Activated T-cell treated with anti-CD3 and anti-CD28 coated beads, Interleukin-2, amount 50 U/mL, for 24 hours (primary cell): ENCODE measurements around the gene CTIF.

Source experiments
- DNase-seq: peaks from one replicate; pipeline ENCODE4 v3.0.0-alpha.2; 2020
- H3K27ac Mint-ChIP-seq: 2 replicates; pipeline ENCODE4 v1.8.0; 2020; ENCODE audit warnings: mild to moderate bottlenecking, mixed read lengths
- H3K27me3 Mint-ChIP-seq: 2 replicates; pipeline ENCODE4 v1.8.0; 2020; ENCODE audit warnings: mixed read lengths
- H3K36me3 Mint-ChIP-seq: 2 replicates; pipeline ENCODE4 v1.8.0; 2020; ENCODE audit warnings: low read depth, mixed read lengths
- H3K4me1 Mint-ChIP-seq: 2 replicates; pipeline ENCODE4 v1.8.0; 2020; ENCODE audit warnings: low read depth, mixed read lengths
- H3K4me3 Mint-ChIP-seq: 2 replicates; pipeline ENCODE4 v1.8.0; 2020; ENCODE audit warnings: mild to moderate bottlenecking, moderate library complexity, mixed read lengths
- H3K9me3 Mint-ChIP-seq: 2 replicates; pipeline ENCODE4 v1.8.0; 2020; ENCODE audit warnings: mixed read lengths

CTIF gene

DNA sequence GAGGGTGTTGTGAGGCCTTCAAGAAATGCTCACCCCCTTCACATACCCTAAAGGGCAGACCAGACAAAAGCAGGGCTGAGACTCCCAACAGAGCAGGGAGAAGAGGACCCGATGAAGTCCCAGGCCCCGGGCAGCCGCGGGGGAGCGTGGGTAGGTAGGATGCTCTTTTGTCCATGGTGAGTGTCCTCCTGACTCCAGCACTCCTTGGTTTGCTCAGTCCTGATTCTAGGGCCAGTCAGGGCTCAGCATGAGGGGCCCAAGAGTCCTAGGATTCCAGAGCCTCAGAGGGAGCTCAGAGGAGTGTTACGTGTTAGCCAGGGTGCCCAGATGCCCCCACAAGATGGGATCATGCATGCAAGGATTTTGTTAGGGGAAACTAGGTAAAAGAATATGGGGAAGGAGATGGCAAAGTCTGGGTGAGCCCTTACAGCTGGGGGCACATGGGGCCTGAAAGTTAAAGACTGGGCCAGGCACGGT is 347.1 kb downstream of the CTIF start:
- no peak for DNase-seq
- Mint-ChIP-seq H3K27ac (no peak overlapping the region), H3K4me1 (no peaks in the 10 kb centered on the region), H3K36me3 (no peaks in the 10 kb centered on the region), H3K27me3 (no peaks in the 10 kb centered on the region), H3K4me3 (no peak overlapping the region), H3K9me3 (no peaks in the 10 kb centered on the region)

DNA sequence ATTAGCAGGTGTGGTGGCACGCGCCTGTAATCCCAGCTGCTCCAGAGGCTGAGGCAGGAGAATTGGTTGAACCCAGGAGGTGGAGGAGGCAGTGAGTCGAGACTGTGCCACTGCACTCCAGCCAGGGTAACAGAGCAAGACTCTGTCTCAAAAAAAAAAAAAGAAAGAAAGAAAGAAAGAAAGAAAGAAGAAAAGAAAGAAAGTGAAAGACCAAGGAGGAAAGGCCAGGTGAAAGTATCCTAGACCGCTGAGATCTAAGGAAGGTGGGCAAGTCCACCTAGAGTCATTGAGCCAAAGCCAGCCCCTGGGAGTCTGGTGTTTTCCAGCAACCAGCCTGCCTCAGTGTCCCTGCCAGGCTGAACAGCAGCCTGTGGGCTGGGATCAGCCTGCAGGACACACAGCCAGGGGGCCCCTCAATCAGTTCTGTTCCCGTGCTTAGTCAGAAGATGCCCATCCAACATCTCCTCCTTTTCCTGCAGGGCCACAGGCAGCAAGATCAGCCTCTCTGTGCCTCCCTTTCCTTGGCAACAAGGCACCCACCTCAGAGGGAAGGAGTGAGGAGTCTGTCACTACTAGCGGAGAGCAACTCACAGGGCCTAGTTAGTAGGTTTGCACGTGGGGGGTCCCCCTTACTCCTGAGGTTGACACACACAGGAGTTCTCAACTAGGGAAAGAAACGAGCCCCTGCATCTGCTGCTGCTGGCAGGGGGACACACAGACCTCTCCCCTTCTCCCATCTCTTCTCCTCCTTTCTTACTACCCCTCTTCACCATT is 347.9 kb downstream of the CTIF start:
- no peak overlapping the region for H3K27ac Mint-ChIP-seq
- DNase-seq: no peak
- no peak overlapping the region for H3K4me3 Mint-ChIP-seq
- H3K9me3 Mint-ChIP-seq: no peaks in the 10 kb centered on the region
- H3K36me3 Mint-ChIP-seq: no peaks in the 10 kb centered on the region
- H3K4me1 Mint-ChIP-seq: no peaks in the 10 kb centered on the region
- no peaks in the 10 kb centered on the region for H3K27me3 Mint-ChIP-seq

GRCh38 chr18:48887294-48887904 is 348.6 kb downstream of the CTIF start:
- Mint-ChIP-seq H3K27me3 (no peaks in the 10 kb centered on the region), H3K4me3 (no peak overlapping the region), H3K4me1 (no peaks in the 10 kb centered on the region), H3K36me3 (no peaks in the 10 kb centered on the region), H3K27ac (no peak overlapping the region), H3K9me3 (no peaks in the 10 kb centered on the region)
- no peak for DNase-seq

- no peak for DNase-seq
- no peaks in the 10 kb centered on the region for H3K36me3 Mint-ChIP-seq
- no peak overlapping the region for H3K4me3 Mint-ChIP-seq
- H3K4me1 Mint-ChIP-seq: no peaks in the 10 kb centered on the region
- H3K9me3 Mint-ChIP-seq: no peaks in the 10 kb centered on the region
- no peak overlapping the region for H3K27ac Mint-ChIP-seq
- no peaks in the 10 kb centered on the region for H3K27me3 Mint-ChIP-seq
These were observed 349.3 kb downstream of the CTIF start for GRCh38 chr18:48887905-48888772.

- Mint-ChIP-seq H3K27ac (no peak overlapping the region), H3K36me3 (no peaks in the 10 kb centered on the region), H3K9me3 (no peaks in the 10 kb centered on the region), H3K27me3 (no peaks in the 10 kb centered on the region), H3K4me3 (no peak overlapping the region), H3K4me1 (no peaks in the 10 kb centered on the region)
- DNase-seq: no peak
These were observed 349.9 kb downstream of the CTIF start for GRCh38 chr18:48888773-48889080.

DNA sequence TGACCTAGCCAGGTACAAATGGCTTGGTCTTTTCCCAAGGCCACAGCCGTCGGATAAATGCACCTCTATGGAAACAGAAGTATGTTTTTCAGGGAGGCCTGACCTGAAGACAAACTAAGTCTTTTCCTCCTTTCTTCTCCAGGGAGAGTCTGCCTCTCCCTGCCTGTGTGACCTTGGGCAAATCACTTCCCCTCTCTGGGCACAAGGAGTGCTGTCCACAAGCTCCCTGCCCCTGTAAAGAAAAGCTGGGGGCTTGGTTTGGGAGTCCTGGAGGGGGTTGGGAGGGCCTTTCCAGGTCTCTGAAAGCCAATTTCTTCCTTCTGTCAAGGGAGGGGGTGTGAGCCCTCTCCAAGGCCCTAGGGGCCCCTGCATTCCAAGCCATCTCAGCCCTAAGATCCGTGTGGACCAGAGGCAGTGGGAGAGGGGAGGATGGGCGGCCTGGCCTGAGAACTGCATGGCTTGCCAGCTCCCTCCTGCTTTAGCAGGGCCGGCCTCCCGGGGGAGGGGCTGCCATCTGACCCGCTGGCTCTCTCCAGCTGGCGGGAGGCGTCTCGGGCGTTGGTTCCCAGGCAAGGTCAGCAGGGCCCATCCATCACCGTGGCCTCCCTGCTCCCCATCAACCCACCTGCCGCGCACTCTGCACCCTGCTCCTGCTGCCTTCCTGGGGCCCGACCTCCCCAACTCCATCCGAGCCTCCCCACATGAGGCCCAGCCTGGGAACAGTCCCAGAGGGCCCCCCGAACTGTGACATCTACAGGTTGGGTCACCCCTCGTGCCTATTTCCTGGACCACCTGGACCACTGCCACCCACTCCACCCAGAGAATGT is 350.5 kb downstream of the CTIF start:
- Mint-ChIP-seq H3K9me3 (no peaks in the 10 kb centered on the region), H3K27ac (no peak overlapping the region), H3K27me3 (no peaks in the 10 kb centered on the region), H3K4me3 (no peak overlapping the region), H3K4me1 (no peaks in the 10 kb centered on the region), H3K36me3 (no peaks in the 10 kb centered on the region)
- no peak for DNase-seq

- DNase-seq: no peak
- Mint-ChIP-seq H3K27ac (no peak overlapping the region), H3K27me3 (no peaks in the 10 kb centered on the region), H3K4me1 (no peaks in the 10 kb centered on the region), H3K9me3 (no peaks in the 10 kb centered on the region), H3K4me3 (no peak overlapping the region), H3K36me3 (no peaks in the 10 kb centered on the region)
These were observed 351.3 kb downstream of the CTIF start for GRCh38 chr18:48889981-48890762.

DNA sequence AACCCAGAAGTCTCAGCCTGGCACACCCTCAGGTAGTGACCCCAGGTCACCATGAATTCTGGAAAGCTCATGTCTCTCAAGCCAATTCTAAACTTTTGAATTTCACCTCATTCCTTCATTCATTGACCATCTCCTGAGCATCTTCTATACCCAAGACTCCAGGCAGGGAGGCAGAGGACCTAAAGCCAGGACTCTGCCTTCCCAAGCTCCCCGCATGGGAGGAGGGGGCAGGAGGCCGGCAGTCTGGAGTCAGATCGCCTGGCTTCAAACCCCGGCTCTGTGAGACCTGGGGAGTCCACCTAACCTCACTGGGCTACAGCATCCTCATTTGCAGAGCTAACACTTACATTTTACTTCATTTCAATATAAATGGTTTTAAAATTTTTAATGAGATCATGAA is 352.9 kb downstream of the CTIF start:
- Mint-ChIP-seq H3K36me3 (no peaks in the 10 kb centered on the region), H3K9me3 (no peaks in the 10 kb centered on the region), H3K4me3 (no peak overlapping the region), H3K27me3 (no peaks in the 10 kb centered on the region), H3K4me1 (peaks cover 1% of the 10 kb centered on the region), H3K27ac (no peak overlapping the region)
- no peak for DNase-seq

- H3K27ac Mint-ChIP-seq: no peak overlapping the region
- no peaks in the 10 kb centered on the region for H3K27me3 Mint-ChIP-seq
- DNase-seq: no peak
- peaks cover 1% of the 10 kb centered on the region for H3K4me1 Mint-ChIP-seq
- no peak overlapping the region for H3K4me3 Mint-ChIP-seq
- H3K9me3 Mint-ChIP-seq: no peaks in the 10 kb centered on the region
- H3K36me3 Mint-ChIP-seq: no peaks in the 10 kb centered on the region
These were observed 353.5 kb downstream of the CTIF start for GRCh38 chr18:48892146-48892855.

DNA sequence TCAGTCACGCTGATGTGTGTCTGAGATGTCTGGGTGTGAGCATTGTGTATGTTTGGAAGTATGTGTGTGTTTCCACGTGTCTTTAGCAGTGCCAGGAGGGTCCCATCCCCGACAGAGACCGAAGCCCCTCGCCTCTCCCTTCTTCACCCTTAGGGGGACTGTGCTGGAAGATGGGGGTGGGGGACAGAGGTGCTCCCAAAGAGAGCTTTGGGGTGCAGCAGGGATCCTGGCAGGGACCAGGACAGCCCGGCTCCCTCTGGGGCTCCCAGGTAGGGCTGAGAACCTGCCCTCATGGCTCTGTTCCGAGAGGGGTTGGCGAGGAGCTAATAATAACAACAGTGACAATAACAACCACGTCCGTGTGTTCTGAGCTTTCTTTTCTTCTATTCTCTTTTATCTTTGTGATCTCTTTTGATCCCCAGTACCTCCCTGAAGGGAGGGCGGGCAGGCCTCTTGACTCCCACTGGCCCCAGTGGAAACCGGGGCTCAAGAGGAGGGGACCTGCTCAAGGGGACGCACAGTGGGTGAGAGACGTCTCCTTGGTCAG is 354.3 kb downstream of the CTIF start:
- Mint-ChIP-seq H3K4me3 (no peak overlapping the region), H3K27ac (no peak overlapping the region), H3K9me3 (no peaks in the 10 kb centered on the region), H3K36me3 (no peaks in the 10 kb centered on the region), H3K27me3 (no peaks in the 10 kb centered on the region), H3K4me1 (peaks cover 1% of the 10 kb centered on the region)
- no peak for DNase-seq

DNA sequence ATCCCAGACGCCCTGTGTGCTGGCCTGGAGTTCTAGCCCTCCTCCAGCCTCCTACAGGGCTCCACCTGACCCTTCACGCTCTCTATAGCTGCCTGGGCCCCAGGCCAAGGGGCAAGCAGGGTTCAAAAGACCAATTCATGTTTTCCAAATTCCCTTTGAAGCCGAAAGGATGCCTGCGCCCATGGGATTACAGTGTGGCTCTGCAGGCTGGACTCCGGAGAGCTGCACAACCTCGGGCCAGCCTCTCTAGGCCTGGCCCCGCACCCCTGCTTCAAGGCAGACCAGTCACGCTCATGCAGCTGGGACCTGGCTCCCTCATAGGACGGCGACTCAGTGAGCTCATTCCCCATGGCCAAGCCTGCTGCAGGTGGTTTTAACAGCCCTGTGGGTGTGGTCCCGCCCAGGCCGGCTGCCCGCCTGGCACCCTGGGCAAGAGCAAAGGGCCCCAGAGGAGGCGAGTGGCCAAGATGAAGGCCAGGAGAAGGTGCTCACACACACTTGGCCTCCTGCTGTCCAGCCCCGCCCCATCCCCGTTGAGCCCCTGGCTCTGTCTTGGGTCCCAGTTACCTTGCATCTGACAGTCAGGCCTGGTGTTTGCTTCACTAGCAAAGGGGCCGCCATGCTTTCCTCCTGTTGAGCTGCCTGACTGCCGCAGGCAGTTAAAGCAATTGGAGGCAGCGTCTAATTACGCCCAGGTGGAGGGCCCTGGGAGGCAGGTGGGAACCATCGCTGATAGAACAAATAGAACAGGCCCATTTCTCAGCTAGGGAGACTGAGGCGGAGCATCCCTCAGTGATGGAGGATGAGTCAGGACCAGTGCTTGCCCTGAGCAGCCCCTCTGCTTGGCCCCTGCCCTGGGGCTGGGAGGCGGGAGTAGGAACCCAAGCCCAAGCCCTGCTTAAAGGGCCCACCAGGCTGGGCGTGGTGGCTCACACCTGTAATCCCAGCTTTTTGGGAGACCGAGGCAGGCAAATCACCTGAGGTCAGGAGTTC is 355.1 kb downstream of the CTIF start:
- no peak for DNase-seq
- H3K36me3 Mint-ChIP-seq: no peaks in the 10 kb centered on the region
- peaks cover 1% of the 10 kb centered on the region for H3K4me1 Mint-ChIP-seq
- no peaks in the 10 kb centered on the region for H3K27me3 Mint-ChIP-seq
- no peak overlapping the region for H3K27ac Mint-ChIP-seq
- no peaks in the 10 kb centered on the region for H3K9me3 Mint-ChIP-seq
- H3K4me3 Mint-ChIP-seq: no peak overlapping the region

- H3K27ac Mint-ChIP-seq: no peak overlapping the region
- no peaks in the 10 kb centered on the region for H3K27me3 Mint-ChIP-seq
- peaks cover 7% of the 10 kb centered on the region for H3K4me1 Mint-ChIP-seq
These were observed 356.0 kb downstream of the CTIF start for GRCh38 chr18:48894799-48895346.

More at GRCh38 chr18:48894799-48895346, 356.0 kb downstream of the CTIF start:
- Mint-ChIP-seq H3K4me3 (no peak overlapping the region), H3K9me3 (peaks cover 6% of the 10 kb centered on the region), H3K36me3 (no peaks in the 10 kb centered on the region)
- DNase-seq: no peak
